ENCODE measurements around the gene OTOP3.
"Not testable (repeated sequence)": the region's sequence is repeated elsewhere in the genome, so short reads cannot be mapped to it uniquely, and the experiment has no call there.

OTOP3 gene

GRCh38 chr17:74935585-74936469 lies at the start of gene OTOP3:
OTOP3 (plus strand) TSS chr17:74935898; CDS start chr17:74935922, 24 bp downstream.
- in situ Hi-C loops (cut with MboI; ENCODE audit: low sequenced_read_pairs) = no loop called here

GRCh38 chr17:74888469-74888868 lies 47.2 kb upstream of the OTOP3 start:
- in situ Hi-C loops (cut with MboI; ENCODE audit: low sequenced_read_pairs) = no loop called here

DNA sequence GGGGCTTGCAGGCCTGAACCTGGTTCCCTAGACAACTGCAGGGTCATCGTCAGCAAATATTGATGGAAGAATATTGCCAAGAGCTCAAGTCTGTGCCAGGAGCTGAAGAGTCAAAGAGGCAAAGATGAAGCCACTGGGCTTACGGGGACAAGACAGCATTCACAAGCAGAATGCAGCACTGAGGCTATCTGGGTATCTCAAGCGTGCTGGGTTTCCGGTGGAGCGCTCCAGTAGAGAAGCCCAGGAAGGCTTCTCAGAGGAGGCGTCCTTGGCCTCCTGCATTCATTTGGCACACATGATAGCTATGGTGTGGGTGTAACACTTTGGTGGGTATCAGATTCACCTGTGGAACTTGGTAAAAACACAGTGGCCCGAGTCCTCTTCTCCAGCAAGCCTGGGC lies 45.1 kb upstream of the OTOP3 start:
- in situ Hi-C loops (cut with MboI; ENCODE audit: low sequenced_read_pairs) = no loop called here

- in situ Hi-C loops (cut with MboI; ENCODE audit: low sequenced_read_pairs) = no loop called here
Observed at GRCh38 chr17:74892013-74892841, 43.5 kb upstream of the OTOP3 start.

DNA sequence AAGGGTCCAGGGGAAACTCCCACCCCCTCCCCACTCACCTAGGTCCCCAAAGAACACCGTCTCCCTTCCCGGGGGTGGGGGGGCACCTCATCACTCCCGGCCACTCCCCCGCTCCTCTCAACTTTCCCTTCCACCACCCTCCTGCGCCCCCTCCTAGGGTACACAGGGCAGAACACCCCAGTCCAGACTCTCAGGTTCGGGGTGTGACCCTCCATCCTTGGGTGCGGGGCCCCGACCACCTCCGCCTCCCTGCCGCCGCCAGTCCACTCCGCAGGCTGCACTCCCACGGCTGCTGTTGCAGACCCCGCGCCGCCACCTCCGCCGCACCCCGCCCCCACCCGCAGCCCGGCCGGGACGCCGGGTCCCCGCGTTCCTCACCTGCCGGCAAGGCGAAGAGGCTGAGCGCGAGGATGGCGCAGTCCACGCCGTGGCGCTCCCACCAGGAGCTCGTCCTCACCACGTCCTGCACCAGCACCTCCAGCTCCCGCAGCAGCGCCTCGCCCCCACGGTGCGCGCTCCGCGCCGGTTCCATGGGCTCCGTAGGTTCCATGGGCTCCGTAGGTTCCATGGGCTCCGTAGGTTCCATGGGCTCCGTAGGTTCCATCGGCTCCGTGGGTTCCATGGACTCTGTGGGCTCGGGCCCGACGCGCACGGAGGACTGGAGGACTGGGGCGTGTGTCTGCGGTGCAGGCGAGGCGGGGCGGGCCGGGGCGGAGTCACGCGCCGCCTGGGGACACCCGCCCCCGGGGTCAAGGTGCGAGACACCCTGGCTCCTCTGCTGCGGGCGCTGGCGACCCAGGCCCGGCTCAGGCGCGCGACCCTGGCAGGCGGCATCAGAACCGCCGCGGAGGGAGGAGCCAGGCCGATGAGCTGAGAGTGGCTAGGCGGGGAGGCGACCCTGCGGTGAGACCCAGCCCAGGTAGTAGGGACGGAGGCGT lies 42.5 kb upstream of the OTOP3 start, which contains the start of gene FADS6:
Gene FADS6, minus strand, starts transcription at position 660 of the 938 bp plus-strand sequence. Its CDS starts 38 bp downstream, at position 622.
- in situ Hi-C loops (cut with MboI; ENCODE audit: low sequenced_read_pairs) = no loop called here

DNA sequence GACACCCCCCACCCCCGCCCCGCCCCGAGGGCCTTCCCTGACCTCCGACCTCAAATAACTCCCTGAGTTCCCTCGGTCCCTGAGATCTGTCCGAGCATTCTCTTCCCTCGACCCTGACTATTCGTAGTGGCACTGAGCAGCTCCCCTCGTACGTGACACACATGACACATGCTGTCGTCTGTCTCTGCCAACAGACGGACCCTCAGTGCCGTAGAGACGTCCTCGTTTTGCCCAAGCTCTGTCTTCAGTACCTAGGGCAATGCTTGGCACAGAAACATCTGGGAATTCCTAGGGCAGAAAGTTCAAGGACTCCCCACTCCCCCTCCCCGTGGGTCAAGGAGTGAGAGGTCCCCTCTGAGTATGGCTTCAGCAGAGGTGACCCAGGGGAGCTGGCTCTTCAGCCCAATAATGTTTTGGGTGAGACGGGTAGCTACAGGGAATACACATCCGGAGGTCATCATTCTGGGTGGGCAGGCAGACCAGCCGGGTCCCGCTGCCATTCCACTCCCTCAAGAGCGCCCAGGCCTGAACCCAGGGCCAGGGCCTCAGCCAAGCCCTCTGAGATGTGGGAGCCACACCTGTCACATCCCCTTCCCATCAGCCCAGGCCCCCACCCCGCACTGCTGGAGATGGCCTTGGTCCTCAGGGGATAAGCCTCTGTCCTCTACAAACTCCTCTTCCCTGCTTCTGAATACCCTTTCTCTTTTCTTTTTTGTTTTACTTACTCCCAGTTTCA lies 41.6 kb upstream of the OTOP3 start:
- in situ Hi-C loops (cut with MboI; ENCODE audit: low sequenced_read_pairs) = no loop called here

DNA sequence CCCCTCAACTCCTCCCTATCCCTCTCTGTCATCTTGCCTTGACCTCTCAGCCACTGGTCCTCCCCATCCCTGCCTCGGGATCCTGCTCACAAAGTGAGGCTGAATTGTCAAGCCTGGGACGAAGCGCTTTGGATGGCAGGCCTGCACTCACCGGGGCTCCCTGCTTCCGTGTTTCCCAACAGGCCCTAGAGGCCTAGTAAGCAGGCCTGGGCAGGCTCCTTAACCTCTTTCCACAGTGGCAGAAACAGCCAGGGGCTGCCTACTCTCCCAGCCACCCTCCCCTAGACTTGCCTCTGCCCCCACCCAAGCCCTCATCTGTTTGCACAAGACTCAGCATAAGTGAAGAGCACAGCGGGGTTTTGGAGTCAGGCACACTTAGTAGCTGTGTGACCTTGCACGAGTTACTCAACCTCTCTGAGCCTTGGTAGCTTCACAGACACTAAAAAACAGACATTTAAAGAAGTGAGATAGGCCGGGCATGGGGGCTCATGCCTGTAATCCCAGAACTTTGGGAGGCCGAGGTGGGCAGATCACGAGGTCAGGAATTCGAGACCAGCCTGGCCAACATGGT lies 37.2 kb upstream of the OTOP3 start:
- in situ Hi-C loops (cut with MboI; ENCODE audit: low sequenced_read_pairs) = no loop called here

DNA sequence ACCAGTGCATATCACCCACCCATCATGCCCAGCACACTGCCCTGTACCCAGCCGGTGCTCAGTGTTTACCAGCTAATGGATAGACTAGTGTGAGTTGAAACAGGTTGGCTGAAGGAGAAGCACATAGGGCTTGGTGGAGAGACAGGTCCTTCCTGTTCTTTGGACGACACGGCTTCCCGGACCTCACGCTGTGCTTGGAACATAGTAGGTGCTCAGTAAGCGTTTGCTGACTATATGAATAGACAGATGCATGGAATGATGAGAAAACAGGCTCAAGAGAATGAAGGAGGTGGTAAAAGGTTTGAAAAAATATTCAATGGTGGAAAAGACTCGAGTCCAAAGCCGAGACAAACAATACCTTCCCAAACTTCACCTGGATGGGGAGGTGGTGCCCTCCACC lies 35.5 kb upstream of the OTOP3 start:
- in situ Hi-C loops (cut with MboI; ENCODE audit: low sequenced_read_pairs) = no loop called here

DNA sequence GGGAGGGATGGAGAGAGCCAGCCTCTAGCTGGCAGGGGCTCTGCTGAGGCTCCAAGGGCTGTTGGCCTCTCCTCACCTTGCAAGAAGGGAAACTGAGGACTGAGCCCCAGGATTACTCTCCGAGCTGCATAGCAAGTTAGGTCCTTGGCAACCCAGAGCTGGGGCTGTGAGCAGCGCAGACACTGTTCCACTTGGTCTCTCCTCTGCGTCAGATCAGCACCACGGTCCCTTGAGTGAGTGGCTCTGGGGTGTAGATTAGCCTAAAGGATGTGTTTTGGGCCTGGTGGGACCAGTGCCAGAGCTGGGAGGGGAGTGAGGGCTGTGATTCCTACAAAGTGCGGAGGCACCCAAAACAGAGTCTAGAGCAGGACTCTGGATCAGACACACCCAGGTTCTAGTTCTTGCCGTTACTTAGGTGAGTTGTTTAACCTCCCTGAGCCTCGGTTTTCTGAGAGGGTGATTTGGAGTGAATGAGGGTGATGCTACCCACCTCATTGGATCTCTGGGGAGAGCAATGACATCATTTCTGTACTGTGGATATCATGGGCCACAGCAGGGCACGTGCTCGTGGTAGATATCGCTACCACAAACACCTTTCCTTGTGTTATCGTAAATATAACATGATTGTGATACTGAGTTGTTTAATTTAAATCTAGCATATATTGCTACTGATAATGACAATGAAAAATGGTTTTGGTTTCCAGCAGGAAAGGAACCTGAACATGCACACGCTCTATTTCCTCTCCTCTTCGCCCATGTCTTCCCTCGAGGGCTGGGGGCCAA lies 34.2 kb upstream of the OTOP3 start:
- in situ Hi-C loops (cut with MboI; ENCODE audit: low sequenced_read_pairs) = no loop called here

DNA sequence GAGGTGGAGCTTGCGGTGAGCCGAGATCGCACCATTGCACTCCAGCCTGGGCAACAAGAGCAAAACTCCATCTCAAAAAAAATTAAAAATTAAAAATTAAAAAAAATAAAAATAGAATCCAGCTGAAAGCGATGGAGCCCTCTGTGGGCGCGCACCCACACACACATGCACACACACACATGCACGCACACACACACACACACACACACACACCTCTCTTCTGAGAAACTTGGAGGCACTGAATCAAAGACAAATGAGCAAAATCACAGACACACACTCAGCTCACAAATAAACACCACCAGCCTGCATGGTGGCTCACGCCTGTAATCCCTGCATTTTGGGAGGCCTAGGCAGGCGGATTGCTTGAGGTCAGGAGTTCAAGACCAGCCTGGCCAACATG lies 32.7 kb upstream of the OTOP3 start:
- in situ Hi-C loops (cut with MboI; ENCODE audit: low sequenced_read_pairs) = no loop called here

DNA sequence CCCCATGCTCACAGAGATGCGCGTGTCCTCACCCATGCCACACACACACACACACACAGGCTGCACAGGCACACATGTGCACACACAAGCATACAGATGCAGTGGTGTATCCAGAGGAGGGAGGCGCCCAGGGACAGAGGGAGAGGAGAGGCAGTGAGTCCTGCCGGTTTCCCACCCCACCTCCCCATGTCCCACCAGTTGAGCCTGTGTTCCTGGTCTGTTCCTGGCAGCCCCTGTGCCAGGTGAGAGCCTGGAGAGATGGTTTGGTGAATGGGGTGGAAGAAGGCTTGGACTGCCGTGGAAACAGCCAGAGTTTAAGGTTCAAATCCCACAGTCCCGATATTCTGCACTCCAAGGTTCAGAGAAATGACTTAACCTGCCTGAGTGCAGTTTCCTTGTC lies 32.0 kb upstream of the OTOP3 start:
- in situ Hi-C loops (cut with MboI; ENCODE audit: low sequenced_read_pairs) = no loop called here

GRCh38 chr17:74904687-74905409 lies 30.9 kb upstream of the OTOP3 start:
- in situ Hi-C loops (cut with MboI; ENCODE audit: low sequenced_read_pairs) = no loop called here

- in situ Hi-C loops (cut with MboI; ENCODE audit: low sequenced_read_pairs) = not testable (repeated sequence)
Observed at GRCh38 chr17:74906214-74906793, 29.4 kb upstream of the OTOP3 start.

DNA sequence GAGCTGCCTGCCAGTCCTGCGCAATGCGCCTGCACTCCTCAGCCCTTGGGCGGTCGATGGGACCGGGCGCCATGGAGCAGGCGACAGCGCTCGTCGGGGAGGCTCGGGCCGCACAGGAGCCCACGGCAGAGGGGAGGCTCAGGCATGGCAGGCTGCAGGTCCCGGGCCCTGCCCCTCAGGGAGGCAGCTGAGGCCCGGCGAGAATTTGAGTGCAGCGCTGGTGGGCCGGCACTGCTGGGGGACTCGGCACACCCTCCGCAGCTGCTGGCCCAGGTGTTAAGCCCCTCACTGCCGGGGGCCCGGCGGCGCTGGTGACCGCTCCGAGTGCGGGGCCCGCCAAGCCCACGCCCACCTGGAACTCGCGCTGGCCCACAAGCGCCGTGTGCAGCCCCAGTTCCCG lies 28.7 kb upstream of the OTOP3 start:
- in situ Hi-C loops (cut with MboI; ENCODE audit: low sequenced_read_pairs) = no loop called here

DNA sequence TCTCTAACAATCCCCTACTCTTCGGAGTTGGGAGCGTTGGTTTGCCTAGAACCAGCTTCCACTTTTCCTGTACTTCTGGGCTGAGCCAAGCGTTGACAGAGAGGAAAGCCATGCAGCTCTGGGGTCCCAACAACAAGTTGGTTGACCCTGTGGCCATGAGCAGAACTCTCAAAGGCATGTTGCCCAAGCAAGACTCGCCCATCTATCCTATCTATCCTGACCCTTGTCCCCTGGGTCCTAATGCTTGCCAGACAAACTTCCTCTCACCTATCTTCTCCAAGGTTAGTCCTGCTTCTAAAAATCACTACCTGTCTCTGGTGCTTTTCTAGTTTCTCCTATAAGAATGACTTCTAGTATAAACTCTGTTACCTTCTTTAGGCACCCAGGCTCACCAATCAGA lies 26.6 kb upstream of the OTOP3 start:
- in situ Hi-C loops (cut with MboI; ENCODE audit: low sequenced_read_pairs) = not testable (repeated sequence)

- in situ Hi-C loops (cut with MboI; ENCODE audit: low sequenced_read_pairs) = not testable (repeated sequence)
Observed at GRCh38 chr17:74911423-74911822, 24.3 kb upstream of the OTOP3 start.

DNA sequence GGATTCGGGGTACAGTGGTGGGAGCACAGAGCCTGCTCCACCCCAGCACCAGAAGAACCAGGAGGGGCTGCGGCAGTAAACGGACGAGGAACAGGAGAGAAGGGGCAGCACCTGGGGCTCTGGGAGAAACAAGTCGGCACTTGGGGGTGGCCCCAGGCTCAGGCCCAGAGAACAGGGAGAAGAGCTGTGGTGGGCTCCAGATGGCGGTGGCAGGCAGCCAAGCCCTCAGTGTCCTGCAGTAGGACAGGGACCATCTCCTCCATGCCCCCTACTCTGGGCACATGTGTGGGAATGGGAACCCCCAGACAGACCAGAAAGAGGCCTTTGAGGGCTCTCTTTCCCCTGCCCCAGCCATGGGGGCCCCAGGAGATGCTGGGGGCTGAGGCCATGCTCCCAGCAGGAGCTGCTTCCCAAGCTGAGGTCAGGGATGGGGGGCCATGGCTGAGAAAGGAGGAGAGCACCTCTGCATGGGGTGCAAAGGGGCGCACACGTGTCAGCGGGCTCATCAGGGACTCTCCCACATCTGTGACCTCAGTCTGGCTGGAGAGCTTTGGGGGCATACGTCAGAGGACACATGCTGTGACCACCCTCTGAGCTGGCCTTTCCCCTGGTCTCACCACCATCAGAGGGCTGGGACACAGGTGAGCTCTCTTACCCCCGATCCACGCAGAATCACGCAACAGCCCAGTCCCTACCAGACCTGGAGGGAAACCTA lies 19.4 kb upstream of the OTOP3 start:
- in situ Hi-C loops (cut with MboI; ENCODE audit: low sequenced_read_pairs) = no loop called here
